ENCODE results near the gene FJX1. TPM values are rescaled to one million over a fixed set of nuclear protein-coding genes. Genes with fewer than 3 reads are reported as not detected.

FJX1 gene
- total and polyA plus RNA-seq, 4 donors, result 0.46 to 3.0 (median 1.1) TPM

DNA sequence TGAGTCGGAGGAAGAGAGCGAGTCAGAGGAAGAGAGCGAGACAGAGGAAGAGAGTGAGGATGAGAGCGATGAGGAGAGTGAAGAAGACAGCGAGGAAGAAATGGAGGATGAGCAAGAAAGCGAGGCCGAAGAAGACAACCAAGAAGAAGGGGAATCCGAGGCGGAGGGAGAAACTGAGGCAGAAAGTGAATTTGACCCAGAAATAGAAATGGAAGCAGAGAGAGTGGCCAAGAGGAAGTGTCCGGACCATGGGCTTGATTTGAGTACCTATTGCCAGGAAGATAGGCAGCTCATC is 45.1 kb downstream of the FJX1 start:
- WGBS, result 82% methylated on average over 10 of the region's 10 CpGs
- H3K4me3 ChIP-seq (ENCODE audit: low read depth in 1 of 3, low read length in 3 of 3), result peak overlapping the region; percentile 80 to 91 (median 87)
- peak overlapping the region in 1 of 2 donors; percentile 81 for H3K9ac ChIP-seq (ENCODE audit: low read depth in 1 of 2, low read length in 2 of 2)
- TF ChIP-seq TAF1 (conservative IDR thresholded peaks at IDR 0.05), result no peak
- no peak for TF ChIP-seq YY1 (IDR thresholded peaks at IDR 0.05)
- no peak for TF ChIP-seq NR2F2 (IDR thresholded peaks at IDR 0.05)
- no peak for TF ChIP-seq HNF4A (conservative IDR thresholded peaks at IDR 0.05)
- TF ChIP-seq FOXA2 (IDR thresholded peaks at IDR 0.05), result no peak
- TF ChIP-seq, protein P1, sequence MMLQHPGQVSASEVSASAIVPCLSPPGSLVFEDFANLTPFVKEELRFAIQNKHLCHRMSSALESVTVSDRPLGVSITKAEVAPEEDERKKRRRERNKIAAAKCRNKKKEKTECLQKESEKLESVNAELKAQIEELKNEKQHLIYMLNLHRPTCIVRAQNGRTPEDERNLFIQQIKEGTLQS (IDR thresholded peaks at IDR 0.05), result no peak
- TF ChIP-seq, protein P2, sequence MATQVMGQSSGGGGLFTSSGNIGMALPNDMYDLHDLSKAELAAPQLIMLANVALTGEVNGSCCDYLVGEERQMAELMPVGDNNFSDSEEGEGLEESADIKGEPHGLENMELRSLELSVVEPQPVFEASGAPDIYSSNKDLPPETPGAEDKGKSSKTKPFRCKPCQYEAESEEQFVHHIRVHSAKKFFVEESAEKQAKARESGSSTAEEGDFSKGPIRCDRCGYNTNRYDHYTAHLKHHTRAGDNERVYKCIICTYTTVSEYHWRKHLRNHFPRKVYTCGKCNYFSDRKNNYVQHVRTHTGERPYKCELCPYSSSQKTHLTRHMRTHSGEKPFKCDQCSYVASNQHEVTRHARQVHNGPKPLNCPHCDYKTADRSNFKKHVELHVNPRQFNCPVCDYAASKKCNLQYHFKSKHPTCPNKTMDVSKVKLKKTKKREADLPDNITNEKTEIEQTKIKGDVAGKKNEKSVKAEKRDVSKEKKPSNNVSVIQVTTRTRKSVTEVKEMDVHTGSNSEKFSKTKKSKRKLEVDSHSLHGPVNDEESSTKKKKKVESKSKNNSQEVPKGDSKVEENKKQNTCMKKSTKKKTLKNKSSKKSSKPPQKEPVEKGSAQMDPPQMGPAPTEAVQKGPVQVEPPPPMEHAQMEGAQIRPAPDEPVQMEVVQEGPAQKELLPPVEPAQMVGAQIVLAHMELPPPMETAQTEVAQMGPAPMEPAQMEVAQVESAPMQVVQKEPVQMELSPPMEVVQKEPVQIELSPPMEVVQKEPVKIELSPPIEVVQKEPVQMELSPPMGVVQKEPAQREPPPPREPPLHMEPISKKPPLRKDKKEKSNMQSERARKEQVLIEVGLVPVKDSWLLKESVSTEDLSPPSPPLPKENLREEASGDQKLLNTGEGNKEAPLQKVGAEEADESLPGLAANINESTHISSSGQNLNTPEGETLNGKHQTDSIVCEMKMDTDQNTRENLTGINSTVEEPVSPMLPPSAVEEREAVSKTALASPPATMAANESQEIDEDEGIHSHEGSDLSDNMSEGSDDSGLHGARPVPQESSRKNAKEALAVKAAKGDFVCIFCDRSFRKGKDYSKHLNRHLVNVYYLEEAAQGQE (IDR thresholded peaks at IDR 0.05), result no peak
- TF ChIP-seq, protein P3, sequence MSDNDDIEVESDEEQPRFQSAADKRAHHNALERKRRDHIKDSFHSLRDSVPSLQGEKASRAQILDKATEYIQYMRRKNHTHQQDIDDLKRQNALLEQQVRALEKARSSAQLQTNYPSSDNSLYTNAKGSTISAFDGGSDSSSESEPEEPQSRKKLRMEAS (IDR thresholded peaks at IDR 0.05), result no peak
- no peak for TF ChIP-seq RAD21 (IDR thresholded peaks at IDR 0.05)
- TF ChIP-seq GABPA (IDR thresholded peaks at IDR 0.05 in 1 of 2, conservative IDR thresholded peaks at IDR 0.05 in 1 of 2), result no peak
- TF ChIP-seq FOXA1 (IDR thresholded peaks at IDR 0.05), result no peak
- TF ChIP-seq RXRA (IDR thresholded peaks at IDR 0.05), result no peak
- no peak for TF ChIP-seq JUND (IDR thresholded peaks at IDR 0.05)
- H3K27ac ChIP-seq (ENCODE audit: low read depth in 1 of 2, low read length in 2 of 2), result peak overlapping the region; percentile 95 to 99
- no peaks in the 10 kb centered on the region for H3K27me3 ChIP-seq (ENCODE audit: control insufficient read depth in 4 of 4, insufficient read depth in 4 of 4, low read length in 3 of 4)
- no peak for DNase-seq (ENCODE audit: low spot score)
- H3K9me3 ChIP-seq (ENCODE audit: control insufficient read depth in 4 of 4, low read length in 3 of 4), result peaks cover 0 to 6% (median under 1%) of the 10 kb centered on the region in 4 donors
- H3K36me3 ChIP-seq (ENCODE audit: control insufficient read depth in 4 of 4, insufficient read depth in 3 of 4, low read depth in 1 of 4, low read length in 3 of 4), result peaks cover 0 to 6% (median 0%) of the 10 kb centered on the region in 4 donors
- peaks cover 2 to 32% (median 21%) of the 10 kb centered on the region in 4 donors for H3K4me1 ChIP-seq (ENCODE audit: control insufficient read depth in 4 of 4, insufficient read depth in 4 of 4, low read length in 3 of 4)

DNA sequence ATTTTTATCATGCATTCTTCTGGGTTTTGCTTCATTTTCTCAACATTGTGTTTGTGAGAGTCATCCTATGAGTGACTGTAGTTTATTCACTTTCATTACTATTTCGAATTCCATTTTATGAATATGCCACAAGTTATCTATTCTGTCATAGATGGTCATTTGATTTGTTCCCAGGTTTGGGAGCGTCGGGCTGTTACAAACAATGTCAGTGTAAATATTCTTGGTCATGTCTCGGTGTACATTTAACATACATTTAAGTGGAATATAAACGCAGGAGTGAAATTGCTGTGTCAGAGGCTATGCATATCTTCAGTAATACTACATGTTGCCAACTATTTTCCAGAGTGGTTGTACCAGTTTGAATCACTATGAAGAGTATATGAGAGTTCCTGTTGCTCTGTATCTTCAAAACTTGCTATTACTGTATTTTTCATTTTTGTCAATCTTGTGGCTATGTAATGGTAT is 46.7 kb downstream of the FJX1 start:
- Histone ChIP-seq H3K9me3 (ENCODE audit: control insufficient read depth in 4 of 4, low read length in 3 of 4) (peaks cover 0 to 6% (median under 1%) of the 10 kb centered on the region in 4 donors), H3K36me3 (ENCODE audit: control insufficient read depth in 4 of 4, insufficient read depth in 3 of 4, low read depth in 1 of 4, low read length in 3 of 4) (peaks cover 0 to 6% (median 0%) of the 10 kb centered on the region in 4 donors), H3K27ac (ENCODE audit: low read depth in 1 of 2, low read length in 2 of 2) (no peak overlapping the region), H3K4me1 (ENCODE audit: control insufficient read depth in 4 of 4, insufficient read depth in 4 of 4, low read length in 3 of 4) (peaks cover 2 to 28% (median 21%) of the 10 kb centered on the region in 4 donors), H3K9ac (ENCODE audit: low read depth in 1 of 2, low read length in 2 of 2) (no peak overlapping the region), H3K27me3 (ENCODE audit: control insufficient read depth in 4 of 4, insufficient read depth in 4 of 4, low read length in 3 of 4) (no peaks in the 10 kb centered on the region), H3K4me3 (ENCODE audit: low read depth in 1 of 3, low read length in 3 of 3) (peak overlapping the region in 1 of 3 donors; percentile 80)
- WGBS, result 99% methylated on average over 5 of the region's 5 CpGs
- TF ChIP-seq HNF4A (conservative IDR thresholded peaks at IDR 0.05) (no peak), NR2F2 (IDR thresholded peaks at IDR 0.05) (no peak), SP1 (IDR thresholded peaks at IDR 0.05) (no peak), YY1 (IDR thresholded peaks at IDR 0.05) (no peak), RAD21 (IDR thresholded peaks at IDR 0.05) (no peak), EGR1 (IDR thresholded peaks at IDR 0.05; ENCODE audit: low read depth in 2 of 2) (no peak), HNF4G (IDR thresholded peaks at IDR 0.05) (no peak), TAF1 (conservative IDR thresholded peaks at IDR 0.05) (no peak), GABPA (IDR thresholded peaks at IDR 0.05 in 1 of 2, conservative IDR thresholded peaks at IDR 0.05 in 1 of 2) (no peak), FOXA2 (IDR thresholded peaks at IDR 0.05) (no peak)
- TF ChIP-seq, protein P4, sequence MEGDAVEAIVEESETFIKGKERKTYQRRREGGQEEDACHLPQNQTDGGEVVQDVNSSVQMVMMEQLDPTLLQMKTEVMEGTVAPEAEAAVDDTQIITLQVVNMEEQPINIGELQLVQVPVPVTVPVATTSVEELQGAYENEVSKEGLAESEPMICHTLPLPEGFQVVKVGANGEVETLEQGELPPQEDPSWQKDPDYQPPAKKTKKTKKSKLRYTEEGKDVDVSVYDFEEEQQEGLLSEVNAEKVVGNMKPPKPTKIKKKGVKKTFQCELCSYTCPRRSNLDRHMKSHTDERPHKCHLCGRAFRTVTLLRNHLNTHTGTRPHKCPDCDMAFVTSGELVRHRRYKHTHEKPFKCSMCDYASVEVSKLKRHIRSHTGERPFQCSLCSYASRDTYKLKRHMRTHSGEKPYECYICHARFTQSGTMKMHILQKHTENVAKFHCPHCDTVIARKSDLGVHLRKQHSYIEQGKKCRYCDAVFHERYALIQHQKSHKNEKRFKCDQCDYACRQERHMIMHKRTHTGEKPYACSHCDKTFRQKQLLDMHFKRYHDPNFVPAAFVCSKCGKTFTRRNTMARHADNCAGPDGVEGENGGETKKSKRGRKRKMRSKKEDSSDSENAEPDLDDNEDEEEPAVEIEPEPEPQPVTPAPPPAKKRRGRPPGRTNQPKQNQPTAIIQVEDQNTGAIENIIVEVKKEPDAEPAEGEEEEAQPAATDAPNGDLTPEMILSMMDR (IDR thresholded peaks at IDR 0.05; ENCODE audit: low read depth, low read length, missing input control), result no peak
- TF ChIP-seq, protein P2 (IDR thresholded peaks at IDR 0.05), result no peak
- TF ChIP-seq, protein P1 (IDR thresholded peaks at IDR 0.05), result no peak
- TF ChIP-seq, protein P3 (IDR thresholded peaks at IDR 0.05), result no peak
- TF ChIP-seq, protein P5, sequence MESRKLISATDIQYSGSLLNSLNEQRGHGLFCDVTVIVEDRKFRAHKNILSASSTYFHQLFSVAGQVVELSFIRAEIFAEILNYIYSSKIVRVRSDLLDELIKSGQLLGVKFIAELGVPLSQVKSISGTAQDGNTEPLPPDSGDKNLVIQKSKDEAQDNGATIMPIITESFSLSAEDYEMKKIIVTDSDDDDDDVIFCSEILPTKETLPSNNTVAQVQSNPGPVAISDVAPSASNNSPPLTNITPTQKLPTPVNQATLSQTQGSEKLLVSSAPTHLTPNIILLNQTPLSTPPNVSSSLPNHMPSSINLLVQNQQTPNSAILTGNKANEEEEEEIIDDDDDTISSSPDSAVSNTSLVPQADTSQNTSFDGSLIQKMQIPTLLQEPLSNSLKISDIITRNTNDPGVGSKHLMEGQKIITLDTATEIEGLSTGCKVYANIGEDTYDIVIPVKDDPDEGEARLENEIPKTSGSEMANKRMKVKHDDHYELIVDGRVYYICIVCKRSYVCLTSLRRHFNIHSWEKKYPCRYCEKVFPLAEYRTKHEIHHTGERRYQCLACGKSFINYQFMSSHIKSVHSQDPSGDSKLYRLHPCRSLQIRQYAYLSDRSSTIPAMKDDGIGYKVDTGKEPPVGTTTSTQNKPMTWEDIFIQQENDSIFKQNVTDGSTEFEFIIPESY (IDR thresholded peaks at IDR 0.05), result no peak
- no peak for DNase-seq (ENCODE audit: low spot score)

Data from liver (tissue), 9 donors.